ENCODE results near the gene PRRC2A.
A peak's percentile ranks its signal among the peaks of the same experiment; 100 is the strongest.

PRRC2A gene

GRCh38 chr6:31619805-31620585 lies 520 bp upstream of the PRRC2A start:
- H3K4me1 ChIP-seq (ENCODE audit: control insufficient read depth, insufficient read depth, low read length), result peaks cover 8% of the 10 kb centered on the region
- peaks cover 11% of the 10 kb centered on the region for H3K36me3 ChIP-seq (ENCODE audit: control insufficient read depth, insufficient read depth, low read length)
- peak overlapping the region; percentile 94 for H3K27ac ChIP-seq (ENCODE audit: low read depth, low read length)
- H3K9ac ChIP-seq (ENCODE audit: low read length), result no peak overlapping the region
- H3K4me3 ChIP-seq (ENCODE audit: low read length), result peak overlapping the region; percentile 55
- H3K27me3 ChIP-seq (ENCODE audit: control insufficient read depth, insufficient read depth, low read length), result peaks cover 2% of the 10 kb centered on the region

- H3K4me1 ChIP-seq (ENCODE audit: control insufficient read depth, insufficient read depth, low read length), result peaks cover 8% of the 10 kb centered on the region
- peak overlapping the region; percentile 92 for H3K9ac ChIP-seq (ENCODE audit: low read length)
- peak overlapping the region; percentile 95 for H3K4me3 ChIP-seq (ENCODE audit: low read length)
- peak overlapping the region; percentile 94 for H3K27ac ChIP-seq (ENCODE audit: low read depth, low read length)
- H3K36me3 ChIP-seq (ENCODE audit: control insufficient read depth, insufficient read depth, low read length), result peaks cover 25% of the 10 kb centered on the region
- H3K27me3 ChIP-seq (ENCODE audit: control insufficient read depth, insufficient read depth, low read length), result peaks cover 2% of the 10 kb centered on the region
These were observed 915 bp downstream of the PRRC2A start for GRCh38 chr6:31621320-31621939.

GRCh38 chr6:31621991-31622390 lies 1.5 kb downstream of the PRRC2A start:
- Histone ChIP-seq H3K36me3 (ENCODE audit: control insufficient read depth, insufficient read depth, low read length) (peaks cover 27% of the 10 kb centered on the region), H3K9ac (ENCODE audit: low read length) (no peak overlapping the region), H3K27me3 (ENCODE audit: control insufficient read depth, insufficient read depth, low read length) (peaks cover 2% of the 10 kb centered on the region), H3K4me3 (ENCODE audit: low read length) (peak overlapping the region; percentile 95), H3K4me1 (ENCODE audit: control insufficient read depth, insufficient read depth, low read length) (peaks cover 8% of the 10 kb centered on the region), H3K27ac (ENCODE audit: low read depth, low read length) (peak overlapping the region; percentile 94)

- no peak overlapping the region for H3K4me3 ChIP-seq (ENCODE audit: low read length)
- peaks cover 32% of the 10 kb centered on the region for H3K36me3 ChIP-seq (ENCODE audit: control insufficient read depth, insufficient read depth, low read length)
- H3K27me3 ChIP-seq (ENCODE audit: control insufficient read depth, insufficient read depth, low read length), result peaks cover 2% of the 10 kb centered on the region
- no peak overlapping the region for H3K9ac ChIP-seq (ENCODE audit: low read length)
- peaks cover 8% of the 10 kb centered on the region for H3K4me1 ChIP-seq (ENCODE audit: control insufficient read depth, insufficient read depth, low read length)
- H3K27ac ChIP-seq (ENCODE audit: low read depth, low read length), result no peak overlapping the region
These were observed 2.2 kb downstream of the PRRC2A start for GRCh38 chr6:31622684-31623091.

- Histone ChIP-seq H3K36me3 (ENCODE audit: control insufficient read depth, insufficient read depth, low read length) (peaks cover 46% of the 10 kb centered on the region), H3K9ac (ENCODE audit: low read length) (no peak overlapping the region), H3K4me1 (ENCODE audit: control insufficient read depth, insufficient read depth, low read length) (peaks cover 8% of the 10 kb centered on the region), H3K27me3 (ENCODE audit: control insufficient read depth, insufficient read depth, low read length) (peaks cover 2% of the 10 kb centered on the region), H3K27ac (ENCODE audit: low read depth, low read length) (no peak overlapping the region), H3K4me3 (ENCODE audit: low read length) (no peak overlapping the region)
These were observed 3.6 kb downstream of the PRRC2A start for GRCh38 chr6:31624070-31624469.

GRCh38 chr6:31626952-31627351 lies 6.4 kb downstream of the PRRC2A start:
- Histone ChIP-seq H3K4me3 (ENCODE audit: low read length) (no peak overlapping the region), H3K9ac (ENCODE audit: low read length) (no peak overlapping the region), H3K27ac (ENCODE audit: low read depth, low read length) (no peak overlapping the region), H3K36me3 (ENCODE audit: control insufficient read depth, insufficient read depth, low read length) (peaks cover 63% of the 10 kb centered on the region), H3K27me3 (ENCODE audit: control insufficient read depth, insufficient read depth, low read length) (no peaks in the 10 kb centered on the region), H3K4me1 (ENCODE audit: control insufficient read depth, insufficient read depth, low read length) (peaks cover 4% of the 10 kb centered on the region)

- H3K36me3 ChIP-seq (ENCODE audit: control insufficient read depth, insufficient read depth, low read length), result peaks cover 63% of the 10 kb centered on the region
These were observed 7.3 kb downstream of the PRRC2A start for GRCh38 chr6:31627690-31628287.

GRCh38 chr6:31629014-31629413 lies 8.5 kb downstream of the PRRC2A start:
- Histone ChIP-seq H3K27me3 (ENCODE audit: control insufficient read depth, insufficient read depth, low read length) (no peaks in the 10 kb centered on the region), H3K4me3 (ENCODE audit: low read length) (no peak overlapping the region), H3K4me1 (ENCODE audit: control insufficient read depth, insufficient read depth, low read length) (no peaks in the 10 kb centered on the region), H3K9ac (ENCODE audit: low read length) (no peak overlapping the region), H3K27ac (ENCODE audit: low read depth, low read length) (no peak overlapping the region), H3K36me3 (ENCODE audit: control insufficient read depth, insufficient read depth, low read length) (peaks cover 69% of the 10 kb centered on the region)

More at GRCh38 chr6:31627690-31628287, 7.3 kb downstream of the PRRC2A start:
- Histone ChIP-seq H3K4me1 (ENCODE audit: control insufficient read depth, insufficient read depth, low read length) (no peaks in the 10 kb centered on the region), H3K9ac (ENCODE audit: low read length) (no peak overlapping the region), H3K27me3 (ENCODE audit: control insufficient read depth, insufficient read depth, low read length) (no peaks in the 10 kb centered on the region), H3K4me3 (ENCODE audit: low read length) (no peak overlapping the region), H3K27ac (ENCODE audit: low read depth, low read length) (no peak overlapping the region)

GRCh38 chr6:31630177-31630934 lies 9.8 kb downstream of the PRRC2A start:
- no peak overlapping the region for H3K4me3 ChIP-seq (ENCODE audit: low read length)

GRCh38 chr6:31631209-31631608 lies 10.7 kb downstream of the PRRC2A start:
- no peaks in the 10 kb centered on the region for H3K4me1 ChIP-seq (ENCODE audit: control insufficient read depth, insufficient read depth, low read length)
- H3K36me3 ChIP-seq (ENCODE audit: control insufficient read depth, insufficient read depth, low read length), result peaks cover 73% of the 10 kb centered on the region

More at GRCh38 chr6:31630177-31630934, 9.8 kb downstream of the PRRC2A start:
- peaks cover 73% of the 10 kb centered on the region for H3K36me3 ChIP-seq (ENCODE audit: control insufficient read depth, insufficient read depth, low read length)
- no peak overlapping the region for H3K27ac ChIP-seq (ENCODE audit: low read depth, low read length)
- H3K27me3 ChIP-seq (ENCODE audit: control insufficient read depth, insufficient read depth, low read length), result no peaks in the 10 kb centered on the region
- no peak overlapping the region for H3K9ac ChIP-seq (ENCODE audit: low read length)
- no peaks in the 10 kb centered on the region for H3K4me1 ChIP-seq (ENCODE audit: control insufficient read depth, insufficient read depth, low read length)

GRCh38 chr6:31631681-31632278 lies 11.3 kb downstream of the PRRC2A start:
- Histone ChIP-seq H3K4me3 (ENCODE audit: low read length) (no peak overlapping the region), H3K27ac (ENCODE audit: low read depth, low read length) (no peak overlapping the region), H3K27me3 (ENCODE audit: control insufficient read depth, insufficient read depth, low read length) (no peaks in the 10 kb centered on the region), H3K9ac (ENCODE audit: low read length) (no peak overlapping the region), H3K36me3 (ENCODE audit: control insufficient read depth, insufficient read depth, low read length) (peaks cover 72% of the 10 kb centered on the region), H3K4me1 (ENCODE audit: control insufficient read depth, insufficient read depth, low read length) (no peaks in the 10 kb centered on the region)

More at GRCh38 chr6:31631209-31631608, 10.7 kb downstream of the PRRC2A start:
- no peak overlapping the region for H3K9ac ChIP-seq (ENCODE audit: low read length)
- no peaks in the 10 kb centered on the region for H3K27me3 ChIP-seq (ENCODE audit: control insufficient read depth, insufficient read depth, low read length)
- no peak overlapping the region for H3K27ac ChIP-seq (ENCODE audit: low read depth, low read length)
- no peak overlapping the region for H3K4me3 ChIP-seq (ENCODE audit: low read length)
